ENCODE measurements around the gene FNTB. TPM values are rescaled to one million over a fixed set of nuclear protein-coding genes. Genes with fewer than 3 reads are reported as not detected.

The FNTB gene
- total RNA-seq, 1 donor from 2014 or later = 15.8 TPM

GRCh38 chr14:65038966-65039365 is 52.3 kb downstream of the FNTB start:
- ATAC-seq (ENCODE audit: poor library complexity) = no peak
- no peak for DNase-seq
- intact Hi-C loops (cut with DNase I) = no loop called here

GRCh38 chr14:65040666-65041433 is 54.2 kb downstream of the FNTB start:
- ATAC-seq (ENCODE audit: poor library complexity) (no peak), DNase-seq (no peak)
- intact Hi-C loops (cut with DNase I) = no loop called here

GRCh38 chr14:65041434-65041915 is 54.8 kb downstream of the FNTB start:
- no peak for DNase-seq
- ATAC-seq (ENCODE audit: poor library complexity) = no peak
- intact Hi-C loops (cut with DNase I) = no loop called here

GRCh38 chr14:65042296-65042695 is 55.6 kb downstream of the FNTB start:
- no peak for ATAC-seq (ENCODE audit: poor library complexity)
- intact Hi-C loops (cut with DNase I) = no loop called here
- DNase-seq = no peak

DNA sequence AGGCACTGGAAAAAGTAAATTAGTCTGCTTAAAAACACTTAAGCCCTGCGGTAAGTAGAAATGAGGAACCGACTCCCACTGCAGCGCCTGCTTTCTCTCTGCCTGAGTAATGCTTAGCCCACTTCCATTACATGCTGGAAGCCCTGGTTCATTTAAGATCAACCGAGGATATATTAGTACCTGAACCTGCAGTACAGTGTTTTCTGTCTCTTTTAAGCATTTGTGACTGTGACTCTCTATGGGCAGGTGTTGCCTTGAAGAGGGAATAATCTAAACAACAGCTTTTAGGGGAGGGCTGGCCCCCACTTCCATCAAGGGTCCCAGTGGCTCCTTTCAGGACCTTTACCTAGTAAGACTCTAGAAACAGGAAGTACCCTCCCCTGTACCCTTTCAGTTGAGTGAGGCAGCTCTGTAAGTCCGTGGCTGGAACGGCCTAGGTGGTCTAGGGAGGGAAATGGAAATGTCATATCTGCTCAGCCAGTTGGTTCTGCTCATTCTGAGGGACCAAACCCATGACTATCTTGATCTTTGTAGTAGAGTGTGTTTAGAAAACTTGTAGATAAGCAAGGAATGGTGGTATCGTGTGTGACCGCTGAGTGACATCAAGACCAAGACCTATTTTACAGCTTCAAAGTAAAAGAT is 56.2 kb downstream of the FNTB start:
- ATAC-seq (ENCODE audit: poor library complexity) (no peak), DNase-seq (no peak)
- intact Hi-C loops (cut with DNase I) = no loop called here

- DNase-seq = no peak
- intact Hi-C loops (cut with DNase I) = no loop called here
- ATAC-seq (ENCODE audit: poor library complexity) = peak; percentile 48
These were observed 57.3 kb downstream of the FNTB start for GRCh38 chr14:65043893-65044595.

DNA sequence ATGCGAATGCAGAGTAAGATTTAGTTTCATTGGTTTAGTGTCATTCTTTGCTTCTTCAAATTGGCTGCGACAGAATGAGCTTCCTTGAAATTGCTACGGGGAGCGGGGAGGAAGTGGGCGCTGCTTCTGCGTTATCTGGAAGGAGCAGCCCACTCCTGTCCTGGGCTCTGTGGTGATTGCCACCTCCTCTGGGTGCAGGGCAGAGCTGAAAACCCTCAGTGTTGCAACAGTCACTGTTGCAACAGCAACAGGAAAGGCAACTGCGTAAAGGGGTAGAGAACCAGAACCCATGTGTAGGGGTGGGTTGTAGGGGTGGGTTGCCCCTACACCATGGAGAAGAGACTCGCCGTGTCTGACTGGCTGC is 57.9 kb downstream of the FNTB start:
- ATAC-seq (ENCODE audit: poor library complexity) (no peak), DNase-seq (peak; percentile 49)
- intact Hi-C loops (cut with DNase I) = no loop called here

DNA sequence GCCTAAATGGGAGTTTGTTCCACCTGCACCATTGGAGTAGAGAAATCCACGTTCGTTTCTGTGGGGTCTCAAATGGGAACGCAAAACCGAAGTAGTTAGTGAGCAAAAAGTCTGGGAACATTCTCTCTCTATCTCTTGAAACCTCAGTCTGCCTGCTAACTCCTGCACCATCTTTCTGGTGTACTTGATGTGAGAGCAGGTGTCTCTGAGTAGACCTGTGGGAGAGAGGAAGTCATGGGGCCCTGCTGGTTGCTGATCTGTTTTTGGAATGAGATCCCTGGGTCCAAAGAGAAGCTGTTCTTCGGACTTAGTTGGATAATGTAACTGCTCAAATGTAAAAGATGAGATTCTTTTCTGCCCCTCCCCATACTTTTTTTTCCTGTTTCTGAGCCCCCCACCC is 58.3 kb downstream of the FNTB start:
- DNase-seq (no peak), ATAC-seq (ENCODE audit: poor library complexity) (no peak)
- intact Hi-C loops (cut with DNase I) = no loop called here

DNA sequence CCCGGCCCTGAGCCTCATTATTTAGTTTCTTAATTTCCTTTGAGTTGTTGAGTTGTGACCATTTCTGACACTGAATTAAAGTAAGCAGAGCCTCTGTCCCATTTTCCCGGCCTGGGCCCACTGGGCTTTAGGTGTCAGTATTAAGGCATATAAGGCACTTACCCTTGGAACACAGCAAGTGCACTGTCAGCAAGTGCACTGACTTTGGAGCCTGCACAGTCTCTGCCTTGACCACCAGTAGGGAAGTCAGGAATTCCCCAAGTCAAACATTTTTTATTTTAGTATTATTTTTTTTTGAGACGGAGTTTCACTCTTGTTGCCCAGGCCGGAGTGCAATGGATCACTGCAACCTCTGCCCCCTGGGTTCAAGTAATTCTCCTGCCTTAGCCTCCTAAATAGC is 59.0 kb downstream of the FNTB start:
- intact Hi-C loops (cut with DNase I) = no loop called here

DNA sequence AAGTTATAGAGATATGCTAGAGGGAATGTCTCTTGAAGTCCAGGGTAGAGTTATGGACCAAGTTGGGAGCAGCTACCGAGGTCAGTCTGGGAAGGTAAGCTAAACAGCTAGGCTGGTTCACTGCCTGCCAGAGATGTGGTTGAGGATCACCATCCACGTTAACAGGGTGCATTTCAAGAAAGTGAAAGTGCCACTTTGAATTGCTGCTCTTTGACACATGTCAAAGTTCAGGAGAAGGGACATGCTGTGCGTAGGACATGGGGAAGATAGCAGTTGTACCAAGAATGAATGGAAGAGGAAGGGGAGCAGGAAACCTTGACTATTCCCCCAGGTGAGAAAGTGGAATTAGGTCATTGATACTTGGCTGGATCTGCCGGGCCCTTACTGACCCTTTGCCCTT is 66.1 kb downstream of the FNTB start:
- no peak for ATAC-seq (ENCODE audit: poor library complexity)
- no peak for DNase-seq
- intact Hi-C loops (cut with DNase I) = no loop called here

More for the DNA sequence above, 59.0 kb downstream of the FNTB start:
- ATAC-seq (ENCODE audit: poor library complexity) (no peak), DNase-seq (no peak)

DNA sequence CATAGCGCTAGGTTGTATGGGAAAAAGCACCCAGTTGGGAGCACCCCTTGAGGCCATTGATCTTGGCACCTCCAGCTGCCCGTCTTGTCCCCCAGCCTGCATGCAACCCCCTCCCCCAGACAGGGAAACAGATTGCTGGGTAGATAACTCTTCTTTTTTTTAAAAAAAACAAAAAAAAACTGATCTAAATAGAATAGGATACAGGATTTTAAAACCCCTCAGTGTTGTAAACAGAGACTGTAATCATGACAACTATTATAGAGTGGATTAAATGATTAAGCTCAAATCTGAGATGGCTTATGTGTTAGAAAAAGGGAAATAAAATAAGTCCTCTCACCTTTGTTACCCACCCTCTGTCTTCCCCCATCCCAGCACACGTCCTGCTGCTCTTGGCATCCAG is 66.8 kb downstream of the FNTB start:
- DNase-seq = no peak
- intact Hi-C loops (cut with DNase I) = no loop called here
- no peak for ATAC-seq (ENCODE audit: poor library complexity)

GRCh38 chr14:65054471-65055085 is 67.9 kb downstream of the FNTB start:
- DNase-seq = no peak
- intact Hi-C loops (cut with DNase I) = no loop called here
- ATAC-seq (ENCODE audit: poor library complexity) = peak; percentile 51

GRCh38 chr14:65057695-65058094 is 71.0 kb downstream of the FNTB start:
- intact Hi-C loops (cut with DNase I) = no loop called here
- no peak for DNase-seq
- no peak for ATAC-seq (ENCODE audit: poor library complexity)

- ATAC-seq (ENCODE audit: poor library complexity) = no peak
- DNase-seq = no peak
- intact Hi-C loops (cut with DNase I) = no loop called here
These were observed 75.7 kb downstream of the FNTB start for GRCh38 chr14:65062096-65063075.

- no peak for ATAC-seq (ENCODE audit: poor library complexity)
- DNase-seq = no peak
- intact Hi-C loops (cut with DNase I) = no loop called here
These were observed 79.0 kb downstream of the FNTB start for GRCh38 chr14:65065719-65066118.

GRCh38 chr14:65069874-65070413 is 83.2 kb downstream of the FNTB start:
- ATAC-seq (ENCODE audit: poor library complexity) (no peak), DNase-seq (no peak)
- intact Hi-C loops (cut with DNase I) = no loop called here

GRCh38 chr14:65070471-65070976 is 83.8 kb downstream of the FNTB start:
- ATAC-seq (ENCODE audit: poor library complexity) = peak; percentile 39
- intact Hi-C loops (cut with DNase I) = no loop called here
- DNase-seq = no peak

GRCh38 chr14:65071544-65071943 is 84.8 kb downstream of the FNTB start:
- DNase-seq (no peak), ATAC-seq (ENCODE audit: poor library complexity) (peak; percentile 13)
- intact Hi-C loops (cut with DNase I) = no loop called here
